Activated naive CD4-positive, alpha-beta T cell (primary cell): Measurements from ENCODE around the gene FAM222B.

Source experiments
- DNase-seq, 4 experiments: peaks; one replicate each; lab custom pipeline; 2025; lab: John Stamatoyannopoulos, UW

The FAM222B gene

GRCh38 chr17:28712032-28712704, 130.4 kb downstream of the FAM222B start:
- peak in 3 of 4 experiments; percentile 27 to 41 (median 28) for DNase-seq

- peak in 1 of 4 experiments; percentile 50 for DNase-seq
Measured at GRCh38 chr17:28711723-28712031, 130.9 kb downstream of the FAM222B start, which contains the start of gene PROCA1. Gene PROCA1, minus strand, starts transcription at chr17:28711888. Its CDS starts 228 bp downstream, at chr17:28711660.

DNA sequence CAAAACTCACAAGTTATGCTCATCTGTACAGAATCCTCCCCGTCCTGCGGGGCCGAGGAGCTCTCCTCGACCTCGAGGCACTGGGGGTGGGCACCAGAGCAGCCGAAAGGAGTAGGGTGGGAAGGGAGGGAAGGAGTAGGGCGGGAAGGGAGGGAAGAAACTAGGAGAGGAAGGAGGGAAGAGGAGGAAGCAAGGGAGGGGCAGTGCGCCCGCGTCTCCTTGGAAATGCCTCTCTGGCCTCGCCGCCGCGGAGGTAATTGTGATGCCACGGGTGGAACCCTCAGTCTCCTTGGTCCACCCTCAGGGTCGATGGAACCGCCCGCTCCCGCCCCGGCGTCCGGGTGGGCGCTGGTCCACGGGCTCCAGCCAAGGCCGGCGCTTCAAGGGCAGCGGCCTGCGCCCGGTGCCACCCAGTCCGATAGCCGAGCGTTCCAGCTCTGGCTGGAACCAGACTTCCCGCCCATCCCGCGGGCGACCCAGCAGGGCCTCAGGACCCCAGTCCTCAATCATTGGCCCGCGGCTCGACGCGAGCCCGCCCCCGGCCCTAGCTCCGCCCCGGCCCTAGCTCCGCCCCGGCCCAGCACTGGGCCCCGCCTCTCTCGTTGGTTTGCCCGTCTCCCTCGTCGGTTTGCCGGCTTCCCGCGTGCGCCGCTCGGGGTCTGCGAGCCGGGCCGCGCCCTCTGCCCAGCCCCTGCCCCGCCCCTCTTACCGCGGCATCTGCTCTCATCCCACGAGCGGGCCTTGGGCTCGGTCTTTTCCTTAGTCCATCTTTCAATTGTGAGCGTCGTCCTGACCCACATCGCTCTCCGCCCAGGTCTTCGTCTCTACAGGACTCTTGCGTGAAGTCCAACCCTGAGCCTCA, 131.5 kb downstream of the FAM222B start:
- DNase-seq = peak; percentile 57 to 89 (median 78)

DNA sequence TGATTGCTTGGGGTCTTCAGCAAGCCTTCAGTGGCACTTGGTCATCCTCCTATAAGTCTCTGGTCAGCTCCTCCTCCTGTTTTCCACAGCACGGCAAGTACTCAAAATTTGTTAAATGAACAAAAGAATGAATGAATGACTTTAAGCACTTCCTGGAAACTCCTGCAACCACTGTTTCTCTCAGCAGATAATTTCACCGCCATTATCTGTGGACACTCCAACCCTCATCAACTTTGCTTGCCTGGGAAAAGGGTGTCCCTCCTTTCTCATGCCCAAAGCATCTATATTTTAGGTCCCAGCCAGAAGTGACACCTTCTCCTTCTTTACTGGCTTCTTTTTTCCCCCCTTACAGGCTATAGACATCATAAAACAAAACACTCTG, 135.3 kb downstream of the FAM222B start:
- no peak for DNase-seq

GRCh38 chr17:28706471-28707338, 135.9 kb downstream of the FAM222B start:
- no peak for DNase-seq
